ENCODE data around the gene RELT.

The RELT gene

DNA sequence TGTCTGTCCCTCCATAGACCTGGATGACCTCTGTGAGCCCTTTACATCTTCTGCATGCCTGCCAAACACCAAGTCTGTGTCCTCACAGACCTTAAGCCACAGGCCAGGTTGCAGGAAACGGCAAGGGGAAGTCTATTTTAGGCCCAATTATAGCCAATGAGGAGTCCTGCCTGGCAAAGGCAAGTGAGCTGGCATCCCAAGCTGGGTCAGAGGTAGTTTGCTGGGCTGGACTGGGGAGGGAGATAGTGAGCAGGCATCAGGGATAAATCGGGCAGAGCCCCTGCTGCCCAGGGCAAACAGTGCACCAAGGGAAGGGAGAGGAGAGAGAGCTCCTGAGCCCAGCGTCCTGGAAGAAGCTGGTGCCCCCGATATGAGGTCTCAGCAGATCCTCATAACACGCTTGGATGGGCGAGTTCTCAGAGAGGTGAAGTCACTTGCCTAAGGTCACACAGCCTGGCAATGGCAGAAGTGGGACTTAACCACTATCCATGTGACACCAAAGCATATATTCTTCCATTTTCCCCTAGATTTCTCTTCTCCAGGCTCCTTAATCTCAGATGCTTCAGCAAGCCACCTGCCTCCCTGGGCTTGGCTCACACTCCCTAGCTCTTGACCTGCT lies 3.7 kb upstream of the RELT start:
- no peak for DNase-seq

DNA sequence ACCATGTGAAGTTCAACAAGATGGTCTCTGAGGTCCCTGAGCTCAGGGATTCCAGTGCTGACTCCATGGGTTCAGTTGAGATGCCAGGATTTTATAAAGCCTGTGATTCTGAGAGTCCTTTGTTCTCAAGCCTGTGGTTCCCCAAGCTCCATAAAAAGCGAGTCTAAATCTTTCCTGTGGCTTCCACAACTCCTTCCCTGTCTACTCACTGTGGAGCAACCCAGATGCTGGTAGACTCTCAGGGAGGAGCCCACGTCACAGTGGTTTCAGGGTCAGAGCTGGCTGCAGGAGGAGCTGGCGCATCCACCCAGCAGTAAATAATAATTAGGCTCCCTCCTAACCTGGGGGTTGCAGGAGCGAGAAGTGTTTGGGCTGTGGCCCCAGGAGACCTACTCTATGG lies 2.0 kb upstream of the RELT start:
- no peak for DNase-seq

- DNase-seq = no peak
These were observed 404 bp upstream of the RELT start for GRCh38 chr11:73375830-73376159.

DNA sequence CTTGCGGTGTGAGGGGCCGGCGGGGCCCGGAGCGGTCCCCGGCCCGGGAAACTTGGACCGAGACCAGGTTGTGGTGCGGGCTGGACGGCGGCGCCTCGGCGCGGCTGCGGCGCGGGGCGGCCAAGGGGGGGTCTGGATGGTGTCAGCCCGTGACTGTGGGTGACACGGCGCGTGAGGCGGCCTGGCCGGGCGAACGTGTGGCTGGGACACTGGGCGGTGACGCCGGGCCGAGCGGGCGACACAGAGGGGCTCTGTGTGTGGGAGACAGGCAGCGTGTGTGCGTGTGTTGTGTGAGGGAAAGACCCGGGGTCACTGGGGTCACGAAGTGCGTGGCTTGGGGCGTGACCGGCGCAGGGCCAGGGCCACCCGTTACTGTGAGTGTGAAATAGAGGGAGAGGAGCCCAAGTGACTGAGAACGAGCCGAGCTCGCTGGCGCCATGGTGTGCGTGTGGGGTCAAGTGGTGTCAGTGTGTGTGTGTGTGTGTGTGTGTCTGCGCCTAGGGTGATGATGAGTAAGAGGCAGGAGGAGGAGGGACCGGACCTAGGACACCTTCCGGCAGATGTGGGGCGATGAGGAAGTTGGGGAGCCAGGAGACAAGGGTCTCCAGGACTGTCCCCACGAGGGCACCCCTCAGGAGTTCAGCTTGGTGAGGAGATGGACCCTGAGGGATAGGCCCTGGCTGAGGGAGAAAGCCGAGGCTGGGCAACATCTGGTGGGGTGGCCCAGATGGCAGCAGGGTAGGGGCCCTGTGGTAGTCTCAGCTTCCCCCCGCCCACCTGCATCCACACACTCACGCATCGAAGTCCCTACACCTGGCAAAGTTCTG lies 817 bp downstream of the RELT start:
- peak in 33 of 56 donors; percentile 16 to 94 (median 57) for DNase-seq

DNA sequence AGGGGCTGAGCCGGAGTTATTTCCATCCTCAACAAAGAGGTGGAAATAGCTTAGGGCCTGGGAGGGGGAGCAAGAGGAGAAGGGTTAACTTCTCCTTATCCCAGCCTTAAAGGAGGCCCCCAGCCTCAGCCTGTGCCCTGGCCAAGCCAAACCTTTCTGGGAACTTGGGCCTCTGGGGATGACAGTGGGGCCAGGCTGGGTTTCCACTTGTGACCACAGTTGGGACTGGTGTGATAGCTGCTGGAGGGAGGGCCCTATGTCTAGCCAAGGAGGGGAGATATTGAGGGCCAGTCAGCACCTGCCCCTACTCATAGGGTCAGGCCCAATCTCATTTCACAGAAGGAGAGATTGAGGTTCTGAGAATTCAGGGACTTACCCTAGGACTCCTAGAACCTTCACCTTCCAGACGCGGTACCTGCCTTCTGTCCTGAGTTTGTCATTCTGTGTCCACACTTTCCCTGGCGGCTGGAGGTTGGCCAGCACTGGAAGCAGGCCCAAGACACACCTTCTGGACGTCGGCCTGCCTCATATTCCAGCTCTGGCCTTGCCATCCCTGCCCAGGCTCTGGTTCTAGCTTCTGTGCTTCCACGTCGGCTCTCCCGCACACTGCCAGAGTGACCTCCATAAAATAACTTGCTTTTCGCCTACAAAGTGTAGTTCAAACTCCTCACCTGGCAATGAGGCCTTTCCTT lies 3.1 kb downstream of the RELT start:
- DNase-seq = no peak

GRCh38 chr11:73380331-73380730 lies 4.1 kb downstream of the RELT start:
- DNase-seq = no peak

GRCh38 chr11:73380897-73381410 lies 4.8 kb downstream of the RELT start:
- no peak for DNase-seq

- no peak for DNase-seq
These were observed 5.4 kb downstream of the RELT start for GRCh38 chr11:73381589-73381988.

GRCh38 chr11:73382183-73382582 lies 6.0 kb downstream of the RELT start:
- no peak for DNase-seq

GRCh38 chr11:73382747-73383146 lies 6.5 kb downstream of the RELT start:
- no peak for DNase-seq

GRCh38 chr11:73383249-73384124 lies 7.3 kb downstream of the RELT start:
- DNase-seq = peak in 24 of 56 donors; percentile 9 to 78 (median 42)

DNA sequence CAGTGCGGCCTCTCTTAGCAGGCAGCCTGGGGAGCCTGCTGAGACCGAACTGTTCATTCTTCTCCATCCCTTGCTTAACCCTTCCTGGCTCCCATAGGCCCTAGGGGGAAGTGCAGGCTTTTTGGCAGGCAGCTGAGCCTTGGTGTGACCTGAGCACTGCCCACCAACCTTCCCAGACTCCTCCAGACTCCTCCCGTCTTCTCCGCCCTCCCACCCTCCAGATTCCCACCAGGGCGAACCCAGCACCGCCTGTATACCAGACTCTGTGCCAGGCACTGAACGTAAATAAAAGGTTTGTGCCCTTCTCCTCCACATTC lies 7.9 kb downstream of the RELT start:
- no peak for DNase-seq

DNA sequence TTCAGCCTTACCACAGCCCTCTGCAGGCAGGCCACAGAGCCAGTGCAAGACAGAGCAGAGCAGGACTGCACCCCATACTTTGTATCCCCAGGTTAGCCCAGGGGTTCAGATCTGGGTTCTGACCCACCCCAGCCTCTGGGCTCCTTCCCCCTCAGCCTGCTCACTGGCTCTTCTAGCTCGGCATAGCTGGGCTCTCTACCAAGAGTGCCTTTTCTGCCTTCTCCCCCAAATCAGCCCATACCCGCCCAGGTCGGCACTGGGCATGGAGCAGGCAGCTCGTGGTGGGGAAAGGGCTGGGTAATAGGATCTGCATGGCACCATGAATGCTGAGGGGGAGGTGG lies 8.3 kb downstream of the RELT start:
- no peak for DNase-seq

DNA sequence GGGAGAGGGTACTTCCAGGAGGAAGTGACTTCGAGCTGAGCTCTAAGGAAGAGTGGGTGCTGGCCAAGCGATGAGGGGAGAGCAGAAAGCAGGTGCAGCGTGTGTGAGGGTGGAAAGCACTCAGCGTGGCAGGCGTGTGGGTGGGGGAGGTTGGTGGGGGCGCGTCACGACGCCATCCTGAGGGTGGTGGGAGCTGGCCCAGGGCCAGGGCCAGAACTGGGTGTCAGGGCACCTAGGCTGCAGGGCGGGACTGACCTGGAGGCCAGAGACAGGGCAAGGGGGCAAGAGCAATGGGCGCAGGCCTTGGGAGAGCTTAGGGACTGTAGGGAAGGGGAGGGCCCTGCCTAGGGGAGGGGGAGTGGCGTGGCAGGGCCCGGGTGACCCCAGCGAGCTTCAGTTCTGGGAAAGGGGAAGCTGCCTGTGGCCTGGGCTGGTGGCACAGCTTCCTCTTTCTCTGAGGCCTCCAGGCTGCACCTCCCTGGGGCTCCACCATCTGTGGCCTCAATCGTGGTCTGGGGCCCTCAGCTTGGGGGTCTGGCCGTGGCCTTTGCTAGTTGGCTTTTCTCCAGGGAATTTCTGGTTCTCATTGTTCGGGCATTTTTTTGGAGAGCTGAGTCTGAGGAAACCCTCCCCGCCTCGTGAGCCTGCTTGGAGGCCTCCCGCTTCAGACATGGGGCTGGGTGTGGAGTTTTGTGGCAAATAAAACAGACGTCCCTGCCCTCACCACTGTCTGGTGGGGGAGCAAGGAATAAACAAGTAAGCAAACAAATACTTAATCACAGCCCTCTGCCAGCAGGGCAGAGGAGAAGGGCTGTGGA lies 8.9 kb downstream of the RELT start:
- DNase-seq = peak in 30 of 56 donors; percentile 16 to 62 (median 34)

- DNase-seq = no peak
These were observed 9.8 kb downstream of the RELT start for GRCh38 chr11:73386016-73386415.

- DNase-seq = no peak
These were observed 10.3 kb downstream of the RELT start for GRCh38 chr11:73386546-73386945.

GRCh38 chr11:73387594-73388264 lies 11.5 kb downstream of the RELT start:
- no peak for DNase-seq

DNA sequence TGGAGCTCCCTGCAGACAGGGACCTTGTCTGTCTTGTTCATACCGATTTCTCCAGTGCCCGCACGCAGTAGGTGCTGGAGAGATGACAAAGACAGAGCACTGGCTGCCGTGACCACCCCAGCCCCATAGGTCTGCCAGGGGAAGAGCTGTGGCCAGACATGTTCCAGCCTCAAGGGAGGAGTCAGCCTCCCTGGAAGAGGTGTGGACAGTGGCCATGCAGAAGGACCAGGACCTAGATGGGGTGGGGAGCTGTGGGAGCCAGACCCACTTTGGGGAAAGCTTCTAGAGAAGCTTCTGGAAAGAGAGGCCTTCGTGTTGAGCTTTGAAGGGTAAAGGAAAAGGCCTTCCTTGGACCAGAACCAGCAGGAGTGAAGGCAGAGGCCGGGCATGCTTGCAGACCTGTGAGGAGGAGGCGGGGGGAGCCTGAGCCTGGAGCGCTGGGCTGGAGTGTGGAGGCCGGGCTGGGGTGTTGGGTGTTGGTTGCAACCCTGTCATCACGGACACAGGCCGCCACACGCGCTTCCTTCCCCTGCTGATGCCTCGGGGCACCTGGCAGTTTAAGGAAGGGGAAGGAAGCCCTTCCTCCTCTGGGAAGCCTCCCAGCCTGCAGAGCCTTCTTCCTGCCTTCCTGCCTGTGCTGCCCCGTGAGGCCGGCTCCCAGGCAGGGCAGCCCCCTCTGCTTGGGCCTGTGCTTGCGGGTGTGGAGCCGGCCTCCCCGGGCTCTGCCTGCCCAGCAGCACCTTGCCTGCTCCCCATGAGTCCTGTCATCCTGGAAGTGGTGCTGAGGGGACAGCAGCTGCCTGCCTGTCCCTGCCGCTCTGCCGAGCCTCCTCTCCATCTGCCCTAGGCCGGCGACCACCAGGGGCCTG lies 12.3 kb downstream of the RELT start:
- peak in 1 of 56 donors; percentile 23 for DNase-seq

DNA sequence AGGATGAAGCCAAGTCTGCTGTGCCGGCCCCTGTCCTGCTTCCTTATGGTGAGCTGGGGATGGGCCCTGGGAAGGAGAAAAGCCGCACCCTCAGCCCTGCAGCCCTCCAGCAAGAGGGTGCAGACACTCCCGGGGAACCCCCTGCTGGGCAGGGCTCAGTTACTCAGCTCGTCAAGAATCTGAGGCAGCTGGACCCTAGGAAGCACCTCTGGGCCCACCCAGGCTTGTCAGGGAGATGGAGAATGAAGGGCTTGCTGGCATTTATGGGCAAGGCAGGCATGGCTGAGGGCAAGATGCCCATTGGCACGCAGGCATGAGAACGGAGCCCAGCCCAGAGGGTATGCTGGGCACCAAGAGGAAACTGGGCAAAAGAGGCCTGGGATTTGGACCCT lies 12.9 kb downstream of the RELT start:
- DNase-seq = no peak
